Activated CD8-positive, alpha-beta T cell treated with anti-CD3 and anti-CD28 coated beads, Interleukin-2, amount 10 ng/mL, durations not matched to agents 7 days and 5 days (primary cell): ENCODE measurements around the gene MAGED1. TPM values are rescaled to one million over a fixed set of nuclear protein-coding genes. Genes with fewer than 3 reads are reported as not detected.

Experiments used
- ATAC-seq: fragments of 150-1000 bp; cut with Tn5 transposase; one replicate; pipeline ENCODE4 v1.10.0; 2021; ENCODE audit warnings: moderate library complexity
- CTCF ChIA-PET: fragments of 350-600 bp; sonication (Branson Sonifier 250); formaldehyde crosslinking; loops from one replicate; lab custom pipeline; 2021; ENCODE audit warnings: antibody characterized with exemption; lab: Charles Lee
- POLR2A ChIA-PET: fragments of 350-600 bp; sonication (Branson Sonifier 250); formaldehyde crosslinking; loops from one replicate; lab custom pipeline; 2021; ENCODE audit warnings: antibody characterized with exemption; lab: Charles Lee
- DNase-seq: peaks from one replicate; pipeline ENCODE4 v3.0.0-alpha.2; 2020
- H3K27ac Mint-ChIP-seq: one replicate; pipeline ENCODE4 v1.8.0; 2021; ENCODE audit warnings: mild to moderate bottlenecking, mixed read lengths
- H3K27me3 Mint-ChIP-seq: one replicate; pipeline ENCODE4 v1.8.0; 2021; ENCODE audit warnings: low read depth, mixed read lengths
- H3K36me3 Mint-ChIP-seq: one replicate; pipeline ENCODE4 v1.8.0; 2021; ENCODE audit warnings: low read depth, mixed read lengths
- H3K4me1 Mint-ChIP-seq: one replicate; pipeline ENCODE4 v1.8.0; 2021; ENCODE audit warnings: low read depth, mixed read lengths
- H3K4me3 Mint-ChIP-seq: one replicate; pipeline ENCODE4 v1.8.0; 2021; ENCODE audit warnings: mild to moderate bottlenecking, mixed read lengths
- H3K9me3 Mint-ChIP-seq: one replicate; pipeline ENCODE4 v1.8.0; 2022; ENCODE audit warnings: mixed read lengths; ENCODE audit not compliant: insufficient read depth
- total RNA-seq, 2 experiments: library from RNA; stranded (reverse); gene quantifications; one replicate each; pipeline ENCODE4 v1.2.3, GENCODE V29; 2021

Gene MAGED1
- total RNA-seq = 10 to 100 TPM; 42.6 to 45.0 TPM

- Mint-ChIP-seq H3K9me3 (no peaks in the 10 kb centered on the region), H3K4me1 (peaks cover 32% of the 10 kb centered on the region), H3K27ac (peak within 1 kb of the TSS; percentile 90), H3K36me3 (peaks cover 16% of the 10 kb centered on the region), H3K27me3 (no peaks in the 10 kb centered on the region), H3K4me3 (peak within 1 kb of the TSS; percentile 86)
- peak; percentile 85 for ATAC-seq
- ChIA-PET POLR2A (interaction anchor here (0.7 kb wide), 1 partner anchor 405 kb away, joined by 4 read pairs; no protein-coding TSS in a partner anchor), CTCF (no interaction called here)
- peak; percentile 84 for DNase-seq
Measured at GRCh38 chrX:51892921-51893745, at the start of gene MAGED1. TSS of gene MAGED1 (plus strand) at chrX:51893623. CDS start at chrX:51894305, 682 bp downstream.

GRCh38 chrX:51847463-51847862, 46.0 kb upstream of the MAGED1 start:
- Mint-ChIP-seq H3K4me1 (peaks cover 2% of the 10 kb centered on the region), H3K27ac (no peak overlapping the region), H3K36me3 (peaks cover 26% of the 10 kb centered on the region), H3K4me3 (no peak overlapping the region), H3K9me3 (no peaks in the 10 kb centered on the region), H3K27me3 (no peaks in the 10 kb centered on the region)
- CTCF ChIA-PET = no interaction called here
- DNase-seq (no peak), ATAC-seq (no peak)
- POLR2A ChIA-PET = no interaction called here

- Mint-ChIP-seq H3K4me3 (no peak overlapping the region), H3K9me3 (peaks cover 4% of the 10 kb centered on the region), H3K36me3 (peaks cover 42% of the 10 kb centered on the region), H3K4me1 (peaks cover 2% of the 10 kb centered on the region), H3K27ac (no peak overlapping the region), H3K27me3 (no peaks in the 10 kb centered on the region)
- no peak for ATAC-seq
- ChIA-PET POLR2A (no interaction called here), CTCF (no interaction called here)
- no peak for DNase-seq
Measured at GRCh38 chrX:51851507-51852085, 41.8 kb upstream of the MAGED1 start.

- peaks cover 4% of the 10 kb centered on the region for H3K9me3 Mint-ChIP-seq
- H3K27me3 Mint-ChIP-seq = no peaks in the 10 kb centered on the region
- peaks cover 46% of the 10 kb centered on the region for H3K36me3 Mint-ChIP-seq
- ChIA-PET POLR2A (no interaction called here), CTCF (no interaction called here)
- DNase-seq = no peak
- peaks cover 2% of the 10 kb centered on the region for H3K4me1 Mint-ChIP-seq
- no peak overlapping the region for H3K27ac Mint-ChIP-seq
- ATAC-seq = no peak
- H3K4me3 Mint-ChIP-seq = no peak overlapping the region
Measured at GRCh38 chrX:51852096-51852495, 41.3 kb upstream of the MAGED1 start.

GRCh38 chrX:51852621-51853020, 40.8 kb upstream of the MAGED1 start:
- Mint-ChIP-seq H3K4me1 (peaks cover 2% of the 10 kb centered on the region), H3K4me3 (no peak overlapping the region), H3K9me3 (peaks cover 4% of the 10 kb centered on the region), H3K27me3 (no peaks in the 10 kb centered on the region), H3K36me3 (peaks cover 49% of the 10 kb centered on the region), H3K27ac (no peak overlapping the region)
- CTCF ChIA-PET = no interaction called here
- ATAC-seq (no peak), DNase-seq (no peak)
- POLR2A ChIA-PET = no interaction called here

- CTCF ChIA-PET = no interaction called here
- Mint-ChIP-seq H3K27ac (no peak overlapping the region), H3K4me1 (peaks cover 2% of the 10 kb centered on the region), H3K4me3 (no peak overlapping the region), H3K27me3 (no peaks in the 10 kb centered on the region), H3K9me3 (peaks cover 4% of the 10 kb centered on the region), H3K36me3 (peaks cover 51% of the 10 kb centered on the region)
- POLR2A ChIA-PET = no interaction called here
- ATAC-seq = no peak
- no peak for DNase-seq
Measured at GRCh38 chrX:51853251-51853650, 40.2 kb upstream of the MAGED1 start.

GRCh38 chrX:51855698-51856097, 37.7 kb upstream of the MAGED1 start:
- no peak overlapping the region for H3K27ac Mint-ChIP-seq
- H3K9me3 Mint-ChIP-seq = peaks cover 4% of the 10 kb centered on the region
- CTCF ChIA-PET = no interaction called here
- ATAC-seq = no peak
- peaks cover 2% of the 10 kb centered on the region for H3K4me1 Mint-ChIP-seq
- H3K27me3 Mint-ChIP-seq = no peaks in the 10 kb centered on the region
- no peak overlapping the region for H3K4me3 Mint-ChIP-seq
- POLR2A ChIA-PET = no interaction called here
- H3K36me3 Mint-ChIP-seq = peaks cover 49% of the 10 kb centered on the region
- no peak for DNase-seq

GRCh38 chrX:51857159-51857733, 36.2 kb upstream of the MAGED1 start:
- Mint-ChIP-seq H3K4me3 (no peak overlapping the region), H3K4me1 (no peaks in the 10 kb centered on the region), H3K9me3 (peaks cover 4% of the 10 kb centered on the region), H3K27ac (no peak overlapping the region), H3K27me3 (no peaks in the 10 kb centered on the region), H3K36me3 (peaks cover 44% of the 10 kb centered on the region)
- CTCF ChIA-PET = no interaction called here
- ATAC-seq = no peak
- no peak for DNase-seq
- POLR2A ChIA-PET = interaction anchor here (1.0 kb wide), 1 partner anchor 12 kb away, joined by 3 read pairs; no protein-coding TSS in a partner anchor

- ChIA-PET CTCF (interaction anchor here (1.2 to 2.3 kb wide), 2 partner anchors 17 to 219 kb away, joined by 3 to 8 read pairs; no protein-coding TSS in a partner anchor), POLR2A (no interaction called here)
- Mint-ChIP-seq H3K27ac (no peak overlapping the region), H3K27me3 (no peaks in the 10 kb centered on the region), H3K4me3 (no peak overlapping the region), H3K4me1 (peaks cover 7% of the 10 kb centered on the region), H3K36me3 (peaks cover 29% of the 10 kb centered on the region), H3K9me3 (no peaks in the 10 kb centered on the region)
- DNase-seq = peak; percentile 23
- no peak for ATAC-seq
Measured at GRCh38 chrX:51860679-51861078, 32.7 kb upstream of the MAGED1 start.

GRCh38 chrX:51862920-51863319, 30.5 kb upstream of the MAGED1 start:
- ChIA-PET CTCF (no interaction called here), POLR2A (no interaction called here)
- ATAC-seq (no peak), DNase-seq (no peak)
- no peaks in the 10 kb centered on the region for H3K9me3 Mint-ChIP-seq
- H3K36me3 Mint-ChIP-seq = peaks cover 17% of the 10 kb centered on the region
- no peaks in the 10 kb centered on the region for H3K27me3 Mint-ChIP-seq
- no peak overlapping the region for H3K4me3 Mint-ChIP-seq
- no peak overlapping the region for H3K27ac Mint-ChIP-seq
- H3K4me1 Mint-ChIP-seq = peaks cover 7% of the 10 kb centered on the region

- CTCF ChIA-PET = no interaction called here
Measured at GRCh38 chrX:51866210-51866609, 27.2 kb upstream of the MAGED1 start.

GRCh38 chrX:51867626-51868025, 25.8 kb upstream of the MAGED1 start:
- no peaks in the 10 kb centered on the region for H3K27me3 Mint-ChIP-seq

More at GRCh38 chrX:51866210-51866609, 27.2 kb upstream of the MAGED1 start:
- Mint-ChIP-seq H3K4me1 (peaks cover 7% of the 10 kb centered on the region), H3K27me3 (no peaks in the 10 kb centered on the region), H3K4me3 (no peak overlapping the region), H3K9me3 (no peaks in the 10 kb centered on the region), H3K36me3 (peaks cover 18% of the 10 kb centered on the region), H3K27ac (no peak overlapping the region)
- no peak for DNase-seq
- POLR2A ChIA-PET = no interaction called here
- ATAC-seq = no peak

More at GRCh38 chrX:51867626-51868025, 25.8 kb upstream of the MAGED1 start:
- ChIA-PET POLR2A (no interaction called here), CTCF (no interaction called here)
- H3K9me3 Mint-ChIP-seq = no peaks in the 10 kb centered on the region
- ATAC-seq = no peak
- no peak overlapping the region for H3K27ac Mint-ChIP-seq
- H3K36me3 Mint-ChIP-seq = peaks cover 18% of the 10 kb centered on the region
- DNase-seq = no peak
- no peak overlapping the region for H3K4me3 Mint-ChIP-seq
- H3K4me1 Mint-ChIP-seq = peaks cover 7% of the 10 kb centered on the region
